Smooth muscle cell (in vitro differentiated cells): ENCODE measurements around the gene HELZ2. TPM values are rescaled to one million over a fixed set of nuclear protein-coding genes. Genes with fewer than 3 reads are reported as not detected.

Source experiments
- DNase-seq: peaks from one replicate; lab custom pipeline; 2025; ENCODE audit not compliant: unreplicated experiment; lab: John Stamatoyannopoulos, UW
- H2AFZ ChIP-seq: fragments of 200-600 bp; sonication (generic); 2 replicates; pipeline ENCODE4 v1.6.0; 2016; ENCODE audit warnings: antibody characterized with exemption, low read depth, mild to moderate bottlenecking
- H3F3A ChIP-seq: fragments of 200-600 bp; sonication (generic); 2 replicates; pipeline ENCODE4 v1.6.0; 2017; ENCODE audit warnings: antibody characterized with exemption, low read depth
- H3K27ac ChIP-seq: fragments of 200-600 bp; sonication (generic); 2 replicates; pipeline ENCODE4 v1.5.1; 2016; ENCODE audit warnings: low read depth, mild to moderate bottlenecking
- H3K27me3 ChIP-seq: fragments of 200-600 bp; sonication (generic); 2 replicates; pipeline ENCODE4 v1.6.1; 2016; ENCODE audit warnings: low read depth, mild to moderate bottlenecking
- H3K36me3 ChIP-seq: fragments of 200-600 bp; sonication (generic); 2 replicates; pipeline ENCODE4 v1.5.1; 2016; ENCODE audit warnings: low read depth
- H3K4me1 ChIP-seq: fragments of 200-600 bp; sonication (generic); 2 replicates; pipeline ENCODE4 v1.5.1; 2016; ENCODE audit warnings: low read depth
- H3K4me2 ChIP-seq: fragments of 200-600 bp; sonication (generic); 2 replicates; pipeline ENCODE4 v1.6.0; 2016; ENCODE audit warnings: mild to moderate bottlenecking
- H3K4me3 ChIP-seq: fragments of 200-600 bp; sonication (generic); 2 replicates; pipeline ENCODE4 v1.5.1; 2016; ENCODE audit warnings: mild to moderate bottlenecking
- H3K79me2 ChIP-seq: fragments of 200-600 bp; sonication (generic); 2 replicates; pipeline ENCODE4 v1.6.0; 2016; ENCODE audit warnings: low read depth, mild to moderate bottlenecking
- H3K9ac ChIP-seq: fragments of 200-600 bp; sonication (generic); 2 replicates; pipeline ENCODE4 v1.6.0; 2016; ENCODE audit warnings: low read depth
- H3K9me3 ChIP-seq: fragments of 200-600 bp; sonication (generic); replicated peaks from 2 replicates; pipeline ENCODE4 v1.5.1; 2016; ENCODE audit warnings: low read depth
- H4K20me1 ChIP-seq: fragments of 200-600 bp; sonication (generic); 2 replicates; pipeline ENCODE4 v1.6.0; 2016; ENCODE audit warnings: low read depth
- WGBS: methylation state at CpG from one replicate; pipeline ENCODE4 v1.1.7; 2016; ENCODE audit warnings: low lambda C conversion rate; 5-methylcytosine and 5-hydroxymethylcytosine counted together
- polyA plus RNA-seq: library from polyadenylated mRNA; unstranded; fragments of >200 nt; fragmentation: Nextera tagmentation; extraction: Ambion mirVana; gene quantifications from 2 replicates; pipeline ENCODE4 v1.2.1, GENCODE V29; 2016
- total RNA-seq: library from RNA; depleted of rRNA; stranded (reverse); fragments of >200 nt; gene quantifications from 2 replicates; pipeline ENCODE4 v1.2.3, GENCODE V29; 2014
- TF ChIP-seq, protein P1 (sequence below): fragments of 200-600 bp; sonication (generic); IDR thresholded peaks from 2 replicates; pipeline ENCODE4 v1.5.1; 2017; ENCODE audit warnings: borderline replicate concordance, mild to moderate bottlenecking, antibody characterized with exemption; ENCODE audit not compliant: insufficient read depth, poor library complexity, severe bottlenecking

The HELZ2 gene
- total and polyA plus RNA-seq, 2 experiments from 2014 or later: 3.0 to 13.8 TPM

GRCh38 chr20:63536241-63536977 is 37.6 kb downstream of the HELZ2 start:
- no peaks in the 10 kb centered on the region for H3K27me3 ChIP-seq
- 89% methylated on average over 35 of the region's 35 CpGs for WGBS
- H3K9me3 ChIP-seq: no peaks in the 10 kb centered on the region
- H3F3A ChIP-seq: no peaks in the 10 kb centered on the region
- TF ChIP-seq, protein P1, sequence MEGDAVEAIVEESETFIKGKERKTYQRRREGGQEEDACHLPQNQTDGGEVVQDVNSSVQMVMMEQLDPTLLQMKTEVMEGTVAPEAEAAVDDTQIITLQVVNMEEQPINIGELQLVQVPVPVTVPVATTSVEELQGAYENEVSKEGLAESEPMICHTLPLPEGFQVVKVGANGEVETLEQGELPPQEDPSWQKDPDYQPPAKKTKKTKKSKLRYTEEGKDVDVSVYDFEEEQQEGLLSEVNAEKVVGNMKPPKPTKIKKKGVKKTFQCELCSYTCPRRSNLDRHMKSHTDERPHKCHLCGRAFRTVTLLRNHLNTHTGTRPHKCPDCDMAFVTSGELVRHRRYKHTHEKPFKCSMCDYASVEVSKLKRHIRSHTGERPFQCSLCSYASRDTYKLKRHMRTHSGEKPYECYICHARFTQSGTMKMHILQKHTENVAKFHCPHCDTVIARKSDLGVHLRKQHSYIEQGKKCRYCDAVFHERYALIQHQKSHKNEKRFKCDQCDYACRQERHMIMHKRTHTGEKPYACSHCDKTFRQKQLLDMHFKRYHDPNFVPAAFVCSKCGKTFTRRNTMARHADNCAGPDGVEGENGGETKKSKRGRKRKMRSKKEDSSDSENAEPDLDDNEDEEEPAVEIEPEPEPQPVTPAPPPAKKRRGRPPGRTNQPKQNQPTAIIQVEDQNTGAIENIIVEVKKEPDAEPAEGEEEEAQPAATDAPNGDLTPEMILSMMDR: no peak
- H3K36me3 ChIP-seq: no peaks in the 10 kb centered on the region
- no peak overlapping the region for H3K9ac ChIP-seq
- H3K4me1 ChIP-seq: peaks cover 3% of the 10 kb centered on the region
- no peak for DNase-seq
- H3K4me3 ChIP-seq: no peak overlapping the region
- no peak overlapping the region for H3K27ac ChIP-seq
- no peak overlapping the region for H3K4me2 ChIP-seq
- no peak overlapping the region for H2AFZ ChIP-seq
- no peaks in the 10 kb centered on the region for H4K20me1 ChIP-seq
- no peaks in the 10 kb centered on the region for H3K79me2 ChIP-seq

DNA sequence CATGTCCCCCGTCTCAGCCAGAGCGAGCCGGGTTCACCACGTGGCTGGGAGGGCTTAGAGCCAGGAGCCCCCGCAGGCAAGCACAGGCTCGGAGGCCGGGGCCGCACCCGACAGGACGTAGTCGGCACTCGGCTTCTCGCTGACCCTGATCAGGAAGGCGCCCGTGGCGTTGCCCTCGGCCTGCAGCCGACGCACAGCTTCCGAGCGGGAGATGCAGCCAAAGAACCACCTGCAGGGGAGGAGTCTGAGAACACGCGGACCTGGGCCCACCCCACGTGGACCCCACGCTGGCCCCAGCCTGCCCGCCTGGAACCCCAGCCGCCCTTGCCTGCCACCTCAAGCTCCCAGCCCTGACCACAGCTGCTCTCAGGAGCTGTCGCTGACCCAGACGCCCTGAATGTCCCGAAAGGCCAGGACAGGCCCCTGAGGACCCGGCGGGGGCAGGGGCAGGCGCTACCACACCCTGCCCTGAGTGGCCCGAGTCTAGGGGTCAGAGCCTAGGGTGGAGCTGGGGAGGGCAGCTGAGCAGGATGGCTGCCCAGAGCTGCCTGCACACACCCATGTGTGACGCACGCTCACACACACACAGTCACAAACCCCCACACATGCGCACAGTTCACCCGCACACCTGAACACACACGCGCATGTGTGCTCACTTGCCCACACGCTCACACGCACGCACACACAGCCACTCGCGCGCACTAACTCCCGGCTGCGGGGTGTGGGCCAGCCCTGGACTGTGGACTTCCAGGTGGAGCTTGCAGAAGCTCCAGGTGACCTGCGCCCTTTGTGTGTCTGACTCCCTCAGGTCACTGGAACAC is 39.0 kb downstream of the HELZ2 start:
- Histone ChIP-seq H3K4me1 (peaks cover 3% of the 10 kb centered on the region), H3K9me3 (no peaks in the 10 kb centered on the region), H3K79me2 (no peaks in the 10 kb centered on the region), H3K4me3 (no peak overlapping the region), H3K9ac (no peak overlapping the region), H3K4me2 (no peak overlapping the region), H3F3A (no peaks in the 10 kb centered on the region), H2AFZ (no peak overlapping the region), H3K36me3 (no peaks in the 10 kb centered on the region), H4K20me1 (no peaks in the 10 kb centered on the region), H3K27ac (no peak overlapping the region), H3K27me3 (no peaks in the 10 kb centered on the region)
- WGBS: 91% methylated on average over 31 of the region's 49 CpGs
- TF ChIP-seq, protein P1: no peak
- DNase-seq: no peak

- no peak overlapping the region for H3K27ac ChIP-seq
- no peak overlapping the region for H3K9ac ChIP-seq
- H3F3A ChIP-seq: no peaks in the 10 kb centered on the region
- H3K79me2 ChIP-seq: no peaks in the 10 kb centered on the region
- H3K4me3 ChIP-seq: no peak overlapping the region
- H3K27me3 ChIP-seq: no peaks in the 10 kb centered on the region
- no peaks in the 10 kb centered on the region for H3K36me3 ChIP-seq
- TF ChIP-seq, protein P1: no peak
- H4K20me1 ChIP-seq: no peaks in the 10 kb centered on the region
- no peak overlapping the region for H2AFZ ChIP-seq
- no peak overlapping the region for H3K4me2 ChIP-seq
- WGBS: 92% methylated on average over 12 of the region's 12 CpGs
- no peaks in the 10 kb centered on the region for H3K9me3 ChIP-seq
- DNase-seq: no peak
- H3K4me1 ChIP-seq: peaks cover 3% of the 10 kb centered on the region
These were observed 39.6 kb downstream of the HELZ2 start for GRCh38 chr20:63534427-63534830.
